Stomach (tissue), 4 donors: ENCODE results near the gene CEL.

Experiments
- CTCF ChIP-seq, 7 experiments: fragments of 450-650 bp in 4 of 7; fragments of 200-600 bp in 3 of 7; sonication (generic) in 3 of 7; IDR thresholded peaks; one replicate each; pipeline ENCODE4 v1.5.1; 2016 to 2019; ENCODE audit warnings: antibody characterized with exemption in 7 of 7, control low read depth in 2 of 7, mild to moderate bottlenecking in 1 of 7
- POLR2A ChIP-seq, 4 donors: fragments of 450-650 bp; IDR thresholded peaks; one replicate each; pipeline ENCODE4 v1.6.1; 2016; ENCODE audit warnings: antibody characterized with exemption in 4 of 4, control low read depth in 2 of 4, mild to moderate bottlenecking in 1 of 4, moderate library complexity in 1 of 4

- TF ChIP-seq POLR2A (IDR thresholded peaks at IDR 0.05) (no peak), CTCF (IDR thresholded peaks at IDR 0.05) (peak in 2 of 7 experiments; percentile 14 to 27)
Measured at GRCh38 chr9:133050781-133051180, 11.0 kb upstream of the CEL start.
